GM19397 (cell line): ENCODE measurements around the gene BSPH1.
"Not testable (repeated sequence)": the region's sequence is repeated elsewhere in the genome, so short reads cannot be mapped to it uniquely, and the experiment has no call there.

ENCODE experiments used
- ATAC-seq: cut with Tn5 transposase; IDR thresholded peaks from one replicate; pipeline ENCODE4 v1.9.1; 2021; ENCODE audit warnings: mild to moderate bottlenecking, moderate library complexity; ENCODE audit not compliant: unreplicated experiment

The BSPH1 gene

GRCh38 chr19:47992070-47992469 is at the start of gene BSPH1:
Gene BSPH1 (minus strand): TSS chr19:47992170. CDS start chr19:47992081, 89 bp downstream.
- ATAC-seq = no peak

DNA sequence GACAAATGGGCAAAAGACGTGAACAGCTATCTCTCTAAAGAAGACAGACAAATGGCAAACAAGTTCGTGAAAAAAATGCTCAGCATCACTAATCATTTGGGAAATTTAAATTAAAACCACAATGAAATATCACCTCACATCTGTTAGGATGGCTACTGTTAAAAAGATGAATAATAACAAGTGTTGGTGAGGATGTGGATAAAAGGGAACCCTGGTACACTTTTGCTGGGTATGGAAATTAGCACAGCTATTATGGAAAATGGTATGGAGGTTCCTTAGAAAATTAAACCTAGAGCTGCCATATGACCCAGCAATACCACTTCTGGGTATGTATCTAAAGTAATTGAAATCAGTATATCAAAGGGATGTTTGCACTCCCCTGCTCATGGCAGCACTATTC is 44.8 kb upstream of the BSPH1 start:
- no peak for ATAC-seq

DNA sequence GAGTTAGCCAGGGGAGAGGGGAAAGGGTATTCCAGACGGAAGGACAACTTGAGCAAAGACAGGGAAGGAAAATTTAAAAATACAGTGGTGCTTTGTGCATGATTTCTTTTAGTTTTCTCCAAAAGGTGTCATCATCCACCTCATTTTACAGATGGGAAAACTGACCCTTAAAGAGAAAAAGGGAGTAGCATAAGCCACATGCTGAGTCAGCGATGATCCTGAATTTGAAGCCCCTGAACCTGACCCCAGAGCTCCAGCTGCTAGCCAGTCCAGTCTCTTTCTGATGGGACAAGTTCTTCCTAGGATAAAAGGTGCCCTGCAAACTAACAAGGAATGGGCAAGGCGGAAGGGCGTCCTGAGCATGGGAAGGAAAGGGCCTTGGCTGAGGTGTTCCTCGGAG is 41.6 kb upstream of the BSPH1 start:
- ATAC-seq = no peak

DNA sequence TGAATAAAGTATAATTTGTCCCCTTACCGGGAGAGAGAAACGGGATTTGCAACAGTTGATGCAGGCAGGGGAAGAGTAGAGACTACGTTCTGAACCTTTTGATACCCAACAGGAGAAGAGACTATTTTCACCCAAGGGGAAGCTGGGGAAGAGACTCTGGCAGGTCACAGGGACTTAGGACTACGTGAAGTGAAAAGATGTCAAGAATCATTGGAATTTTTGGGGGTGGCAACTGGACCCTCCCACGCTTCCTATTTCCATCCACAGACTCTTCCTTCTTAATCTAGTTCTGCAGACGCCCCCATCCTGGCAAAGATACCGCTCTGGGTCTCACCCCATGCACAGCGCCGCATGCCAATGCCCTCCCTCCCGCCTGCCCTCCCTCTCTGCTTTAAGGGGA is 38.1 kb upstream of the BSPH1 start:
- no peak for ATAC-seq

DNA sequence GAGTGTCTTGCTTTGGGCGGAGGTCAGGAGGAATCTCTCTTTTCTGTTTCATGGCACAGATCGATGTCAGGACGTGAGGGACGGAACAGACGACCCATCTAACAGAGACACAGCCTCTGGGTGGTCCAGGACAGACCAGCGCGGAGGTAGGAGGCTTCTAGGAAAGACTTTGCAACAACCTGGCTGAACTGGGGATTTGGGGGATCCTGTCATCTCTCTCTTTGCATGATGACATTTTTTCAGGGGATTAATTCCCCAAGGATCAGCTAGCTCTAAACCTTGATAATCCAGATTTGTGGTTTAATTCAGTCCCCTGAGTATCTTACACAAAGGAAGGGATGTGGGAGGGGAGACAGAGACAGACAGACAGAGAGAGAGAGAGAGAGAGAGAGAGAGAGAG is 37.5 kb upstream of the BSPH1 start:
- ATAC-seq = no peak

- no peak for ATAC-seq
Observed at GRCh38 chr19:48025480-48025879, 33.5 kb upstream of the BSPH1 start.

DNA sequence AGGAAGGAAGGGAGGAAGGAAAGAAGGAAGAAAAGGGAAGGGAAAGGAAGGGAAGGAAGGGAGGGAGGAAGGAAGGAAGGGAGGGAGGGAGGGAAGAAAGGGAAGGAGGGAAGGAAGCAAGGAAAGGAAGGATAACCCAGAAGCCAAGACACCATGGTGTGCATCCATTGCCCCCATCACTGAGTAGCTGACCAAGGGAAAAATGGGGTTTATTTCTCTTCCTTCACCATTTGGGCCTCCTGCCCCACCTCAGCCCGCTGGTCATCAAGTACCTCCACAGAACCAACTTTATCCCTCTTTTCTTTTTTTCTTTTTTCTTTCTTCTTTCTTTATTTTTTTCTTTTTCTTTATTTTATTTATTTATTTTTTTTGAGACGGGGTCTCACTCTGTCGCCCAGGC is 31.5 kb upstream of the BSPH1 start:
- no peak for ATAC-seq

DNA sequence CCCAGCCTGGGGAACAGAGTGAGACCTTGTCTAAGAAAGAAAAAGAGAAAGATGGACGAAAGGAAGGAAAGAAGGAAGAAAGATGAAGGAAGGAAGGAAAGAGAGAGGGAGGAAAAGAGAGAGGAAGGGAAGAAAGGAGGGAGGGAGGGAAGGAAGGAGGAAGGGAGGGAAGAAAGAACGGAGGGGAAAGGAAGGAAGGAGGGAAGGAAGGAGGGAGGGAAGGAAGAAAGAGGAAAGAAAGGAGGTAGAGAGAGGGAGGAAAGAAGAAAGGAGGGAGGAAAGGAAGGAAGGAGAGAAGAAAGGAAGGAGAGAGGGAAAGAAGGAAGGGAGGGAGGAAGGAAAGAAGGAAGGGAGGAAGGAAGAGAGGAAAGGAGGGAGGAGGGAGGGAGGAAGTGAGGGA is 31.0 kb upstream of the BSPH1 start:
- no peak for ATAC-seq

DNA sequence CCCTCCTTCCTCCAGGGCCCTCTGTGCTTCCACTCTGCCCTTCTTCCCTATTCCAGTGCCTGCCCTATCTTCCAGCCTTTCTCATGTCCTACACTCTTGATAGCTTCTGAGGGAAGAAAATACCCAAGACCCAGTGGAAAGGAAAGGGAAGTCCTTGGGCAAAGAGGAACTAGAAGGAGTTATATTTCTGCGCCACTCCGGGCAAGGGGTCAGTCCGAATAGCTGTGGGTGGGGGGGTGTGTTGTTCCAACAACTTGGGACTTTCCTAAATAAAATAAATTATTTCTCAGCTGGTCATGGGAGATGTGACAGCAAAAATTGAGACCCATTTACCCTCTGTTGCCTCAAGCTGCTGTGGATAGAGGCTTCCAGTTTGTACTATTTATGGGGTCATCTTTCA is 28.7 kb upstream of the BSPH1 start:
- no peak for ATAC-seq

GRCh38 chr19:48010932-48011758 is 19.2 kb upstream of the BSPH1 start:
- ATAC-seq = no peak

DNA sequence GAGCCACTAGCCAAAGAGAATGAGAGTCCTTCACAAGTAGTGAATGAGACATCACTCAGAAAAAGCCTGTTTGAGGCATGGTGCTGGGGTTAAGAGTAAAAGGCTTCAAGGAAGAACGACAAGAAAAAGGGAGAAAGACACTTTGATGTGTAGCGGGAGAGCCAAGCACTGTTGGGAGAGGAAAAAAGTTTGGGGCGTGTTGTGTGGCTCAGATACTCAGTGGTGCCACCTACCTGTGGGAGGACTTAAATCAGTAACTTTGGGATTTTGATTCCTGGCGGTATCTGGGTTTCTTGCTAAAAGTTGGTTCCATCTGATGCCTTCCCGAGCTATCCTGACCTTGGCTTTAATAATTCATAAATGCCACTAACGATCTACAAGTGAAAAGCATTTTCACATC is 14.8 kb upstream of the BSPH1 start:
- no peak for ATAC-seq

DNA sequence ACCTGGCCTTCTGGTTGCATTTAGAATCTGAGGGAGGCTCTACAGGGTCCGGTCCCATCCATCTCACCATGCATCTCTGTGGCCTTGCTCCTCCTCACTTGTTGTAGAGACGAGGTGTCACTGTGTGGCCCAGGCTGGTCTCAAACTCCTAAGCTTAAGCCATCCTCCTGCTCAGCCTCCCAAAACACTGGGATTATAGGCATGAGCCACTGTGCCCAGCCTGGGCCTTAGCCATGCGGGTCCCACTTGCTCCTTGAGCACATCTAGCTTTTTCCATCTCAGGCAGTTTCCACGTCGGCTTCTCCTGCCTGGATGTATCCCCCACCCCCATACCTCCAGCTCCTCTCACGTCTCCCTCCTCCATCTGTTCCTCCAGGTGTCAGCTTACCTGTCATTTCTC is 12.3 kb upstream of the BSPH1 start:
- ATAC-seq = no peak

DNA sequence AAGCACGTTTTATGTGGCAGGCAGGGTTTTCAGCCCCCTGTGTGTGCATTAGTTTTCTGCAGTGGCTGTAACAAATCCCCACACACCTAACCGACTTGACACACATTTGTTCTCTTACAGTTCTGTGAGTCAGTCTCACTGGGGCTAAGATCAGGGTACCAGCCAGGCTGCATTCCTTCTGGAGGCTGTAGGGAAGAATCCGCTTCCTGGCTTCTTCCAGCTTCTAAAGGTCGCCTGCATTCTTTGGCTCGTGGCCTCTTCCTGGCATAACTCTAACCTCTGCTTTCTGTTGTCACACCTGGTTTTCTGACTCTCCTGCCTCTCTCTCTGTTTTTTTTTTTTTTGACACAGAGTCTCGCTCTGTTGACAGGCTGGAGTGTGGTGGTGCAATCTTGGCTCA is 8.9 kb upstream of the BSPH1 start:
- ATAC-seq = no peak

DNA sequence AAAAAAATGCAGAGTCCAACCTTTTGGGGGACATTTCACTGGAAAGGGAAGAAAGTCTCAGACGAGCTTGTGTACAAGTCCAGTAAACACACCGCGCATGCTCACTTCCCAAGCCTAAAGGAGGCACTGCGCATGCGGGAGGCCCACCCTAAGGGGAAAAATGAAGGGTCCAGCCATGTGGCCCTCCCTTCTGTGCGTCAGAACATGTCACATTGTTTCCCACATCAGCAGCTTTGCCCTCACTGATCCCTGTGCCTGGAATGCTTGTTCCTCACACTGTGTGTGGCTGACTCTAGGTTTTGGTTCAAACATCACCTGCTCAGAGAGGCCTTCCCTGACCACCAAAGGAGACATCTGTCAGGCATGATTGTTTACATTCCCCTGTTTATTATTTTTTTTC is 6.8 kb upstream of the BSPH1 start:
- no peak for ATAC-seq

- no peak for ATAC-seq
Observed at GRCh38 chr19:47996230-47996727, 4.3 kb upstream of the BSPH1 start.

- ATAC-seq = no peak
Observed at GRCh38 chr19:47994209-47994802, 2.3 kb upstream of the BSPH1 start, which contains the start of gene ELSPBP1. Gene ELSPBP1 (plus strand): TSS chr19:47994632. CDS start chr19:48008668, 14,036 bp downstream.

DNA sequence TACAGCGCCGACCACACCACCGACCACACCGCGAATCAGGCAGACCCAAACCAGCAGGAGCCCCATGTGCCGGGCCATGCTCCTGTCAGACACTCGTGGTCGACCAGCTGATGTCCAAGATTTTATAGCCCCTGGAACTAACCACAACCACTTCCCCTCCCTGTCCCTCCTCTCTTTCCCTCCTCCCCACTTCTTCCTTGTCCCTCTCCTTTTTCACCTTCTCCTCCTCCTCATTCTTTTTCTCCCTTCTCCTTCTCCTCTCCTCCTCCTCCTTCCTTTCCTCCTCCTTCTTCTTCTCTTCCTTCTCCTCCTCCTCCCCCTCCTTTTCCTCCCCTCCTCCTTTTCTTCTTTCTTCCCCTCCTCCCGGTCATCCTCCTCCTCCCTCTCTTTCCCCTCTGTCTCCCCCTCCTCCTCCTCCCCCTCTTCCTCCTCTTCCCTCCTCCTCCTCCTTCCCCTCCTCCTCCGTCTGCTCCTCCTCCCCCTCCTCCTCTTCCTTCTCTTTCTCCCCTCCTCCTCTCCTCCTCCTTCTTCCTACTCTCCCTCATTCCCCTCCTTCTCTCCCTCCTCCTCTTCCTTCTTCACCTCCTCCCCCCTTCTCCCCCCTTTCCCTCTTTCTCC is 670 bp downstream of the BSPH1 start:
- no peak for ATAC-seq

DNA sequence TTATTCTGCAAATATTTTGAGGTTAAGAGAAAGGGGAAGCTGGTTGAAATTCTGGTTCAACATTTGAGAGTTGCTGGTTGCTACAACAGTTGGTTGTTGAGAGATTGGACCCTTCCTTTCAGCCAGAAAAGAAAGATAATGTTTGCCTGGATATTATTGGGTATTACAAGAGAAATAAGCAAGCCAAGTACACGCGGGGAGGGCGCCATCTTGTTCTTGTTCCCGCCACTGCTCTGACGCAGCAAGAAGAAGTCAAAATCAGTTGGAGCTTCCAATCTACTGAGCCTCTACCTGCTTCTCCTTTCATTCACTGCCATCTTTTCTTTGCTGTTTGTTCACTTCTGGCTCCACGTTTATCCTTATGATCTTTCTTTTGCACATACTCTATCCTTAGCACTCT is 18.4 kb downstream of the BSPH1 start:
- no peak for ATAC-seq

- not testable (repeated sequence) for ATAC-seq
Observed at GRCh38 chr19:47955936-47956335, 36.0 kb downstream of the BSPH1 start.

GRCh38 chr19:47952132-47952531 is 39.8 kb downstream of the BSPH1 start:
- not testable (repeated sequence) for ATAC-seq

- ATAC-seq = not testable (repeated sequence)
Observed at GRCh38 chr19:47949852-47950521, 42.0 kb downstream of the BSPH1 start.
